Stimulated activated CD8-positive, alpha-beta memory T cell treated with anti-CD3 and anti-CD28 coated beads, Interleukin-4, amount 100 ng/mL, for 48 hours (primary cell): ENCODE data around the gene CMIP.
A peak's percentile ranks its signal among the peaks of the same experiment; 100 is the strongest.

ENCODE experiments used
- DNase-seq: peaks from one replicate; pipeline ENCODE4 v3.0.0-alpha.2; 2020

The CMIP gene

DNA sequence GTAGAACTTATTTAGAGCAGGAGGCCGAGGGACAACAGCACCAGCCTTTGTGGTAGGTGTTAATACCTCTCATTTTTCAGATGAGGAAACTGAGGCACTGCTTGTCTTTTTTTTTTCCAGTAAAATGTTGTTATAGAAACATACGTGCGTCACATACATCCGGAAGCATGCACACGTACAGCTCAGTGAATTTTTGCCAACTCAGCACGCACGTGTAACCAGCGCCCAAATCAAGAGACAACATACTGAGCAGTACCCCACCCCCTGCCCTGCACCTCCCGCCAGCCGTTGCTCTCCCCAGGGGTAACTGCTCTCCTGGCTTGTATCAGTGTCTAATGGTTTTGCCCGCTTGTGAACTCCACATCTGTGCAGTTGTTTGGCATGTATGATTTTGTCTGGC lies 92.0 kb downstream of the CMIP start:
- no peak for DNase-seq

DNA sequence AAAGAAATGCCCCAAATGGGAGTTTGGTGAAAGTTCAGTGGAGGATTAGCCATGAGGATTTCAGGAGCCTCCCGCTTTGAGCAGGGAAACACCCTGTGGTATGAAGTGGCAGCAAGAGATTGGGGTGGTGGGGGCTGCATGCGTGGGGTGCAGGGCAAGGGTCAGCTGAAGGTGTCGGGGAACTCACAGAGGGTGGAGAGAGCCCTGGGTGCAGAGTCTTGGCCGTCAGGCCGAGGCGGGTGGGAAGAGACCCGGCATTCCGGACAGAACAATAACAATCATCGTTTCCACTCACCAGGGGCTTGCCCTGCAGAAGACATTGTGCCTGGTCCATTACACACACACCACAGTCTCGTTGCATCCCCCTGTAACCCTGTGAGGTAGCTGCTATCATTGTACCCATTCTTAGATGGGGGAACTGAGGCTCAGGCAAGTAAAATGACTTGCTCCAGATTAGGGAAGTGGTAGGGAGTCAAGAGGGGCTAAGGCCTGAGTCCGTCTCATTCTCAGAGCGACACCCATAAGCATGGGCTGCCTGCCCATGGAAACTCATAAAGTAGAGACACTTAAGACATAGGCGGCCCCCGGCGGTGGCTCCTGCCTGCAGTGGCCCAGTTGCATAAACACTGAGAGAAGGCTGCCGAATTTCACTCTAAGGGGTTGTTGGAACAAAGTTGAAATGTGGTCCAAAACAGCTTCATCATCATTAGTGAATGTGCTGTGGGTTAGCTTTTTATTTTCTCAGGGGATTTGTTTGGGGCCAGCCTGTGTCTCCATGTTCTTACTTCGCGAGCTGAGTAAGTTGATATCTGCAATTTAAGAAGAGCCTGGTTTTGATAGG lies 93.3 kb downstream of the CMIP start:
- DNase-seq = no peak

DNA sequence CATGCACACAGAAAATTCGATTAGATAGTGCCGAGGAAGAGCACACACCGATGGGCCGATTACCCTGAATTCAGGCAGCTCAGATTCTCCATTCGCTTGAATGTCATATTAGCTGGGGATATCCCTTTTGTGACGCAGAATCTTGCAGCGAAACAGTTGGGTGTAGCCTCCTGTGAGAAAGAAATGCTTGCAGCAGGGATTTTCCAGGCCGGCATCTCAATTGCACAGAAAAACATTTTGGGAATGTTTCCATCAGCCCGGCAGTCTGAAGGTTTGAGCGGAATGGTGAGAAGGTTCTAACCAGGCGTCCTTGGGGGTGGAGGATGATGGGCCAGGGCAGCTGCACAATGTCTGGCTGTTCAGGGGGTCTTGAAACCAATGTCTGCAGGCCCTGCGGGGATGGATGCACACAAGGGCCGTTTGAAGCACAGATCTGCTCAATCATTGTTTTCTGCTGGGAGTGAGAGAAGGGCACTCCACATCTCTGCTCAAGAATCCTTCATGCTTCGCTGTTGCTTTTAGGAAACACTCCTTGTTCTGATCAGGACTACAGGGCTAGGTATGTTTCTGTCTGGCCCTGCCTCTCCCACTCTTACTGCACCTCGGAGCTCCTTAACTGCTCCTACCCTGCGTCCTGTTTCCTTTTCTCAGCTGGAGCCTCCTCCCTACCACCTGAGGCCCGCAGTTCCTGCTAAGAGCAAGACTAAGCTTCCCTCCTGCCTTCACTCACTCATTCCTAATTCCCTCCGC lies 94.6 kb downstream of the CMIP start:
- DNase-seq = no peak

DNA sequence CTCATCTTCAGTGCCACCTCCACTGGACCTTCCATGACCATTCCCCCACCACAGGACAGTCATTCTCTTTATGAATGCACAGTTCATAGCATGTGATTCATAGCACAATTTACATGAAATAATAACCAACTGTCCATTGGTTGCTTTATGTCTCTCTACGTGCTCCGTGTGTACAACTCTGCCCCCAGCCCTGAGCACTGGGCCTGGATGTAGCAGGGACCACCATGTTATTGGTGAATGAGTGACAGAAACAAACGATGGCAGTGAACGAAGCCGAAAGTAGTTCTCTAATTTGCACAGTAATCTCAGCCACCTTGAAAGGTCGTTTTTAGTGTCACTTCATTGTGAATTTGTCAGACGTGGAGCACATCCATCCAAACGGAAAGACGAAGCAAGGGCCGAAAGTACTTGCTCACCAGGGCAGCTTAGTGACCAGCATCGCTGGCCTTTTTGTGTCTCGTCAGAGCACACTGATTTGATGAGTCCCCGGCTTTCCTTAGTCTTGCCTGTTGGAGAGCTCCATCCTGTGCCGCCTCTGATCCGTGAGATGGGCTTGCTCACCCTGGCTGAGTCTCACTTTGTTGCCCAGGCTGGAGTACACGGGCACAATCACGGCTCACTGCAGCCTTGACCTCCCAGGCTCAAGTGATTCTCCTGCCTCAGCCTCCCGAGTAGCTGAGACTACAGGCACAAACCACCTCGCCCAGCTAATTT lies 95.3 kb downstream of the CMIP start:
- DNase-seq = no peak

DNA sequence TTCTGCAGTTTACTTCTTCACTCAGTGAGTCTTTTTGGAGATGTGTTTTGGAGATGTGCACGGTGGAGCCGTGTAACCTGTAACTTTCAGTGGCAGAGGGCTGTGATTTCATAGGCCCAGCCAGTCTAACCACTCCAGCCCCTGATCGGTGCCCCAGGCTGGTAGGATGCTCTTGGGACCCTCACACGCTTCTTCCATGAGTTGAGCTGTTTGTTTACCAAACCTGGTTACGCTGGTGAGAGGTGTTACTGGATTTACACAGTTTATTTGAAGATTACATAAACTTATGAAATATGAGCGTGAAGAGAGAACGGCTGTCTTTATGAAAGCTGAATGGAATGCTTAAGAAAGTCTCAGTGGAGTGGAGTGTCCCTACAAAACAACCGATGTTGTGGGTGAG lies 96.7 kb downstream of the CMIP start:
- no peak for DNase-seq

DNA sequence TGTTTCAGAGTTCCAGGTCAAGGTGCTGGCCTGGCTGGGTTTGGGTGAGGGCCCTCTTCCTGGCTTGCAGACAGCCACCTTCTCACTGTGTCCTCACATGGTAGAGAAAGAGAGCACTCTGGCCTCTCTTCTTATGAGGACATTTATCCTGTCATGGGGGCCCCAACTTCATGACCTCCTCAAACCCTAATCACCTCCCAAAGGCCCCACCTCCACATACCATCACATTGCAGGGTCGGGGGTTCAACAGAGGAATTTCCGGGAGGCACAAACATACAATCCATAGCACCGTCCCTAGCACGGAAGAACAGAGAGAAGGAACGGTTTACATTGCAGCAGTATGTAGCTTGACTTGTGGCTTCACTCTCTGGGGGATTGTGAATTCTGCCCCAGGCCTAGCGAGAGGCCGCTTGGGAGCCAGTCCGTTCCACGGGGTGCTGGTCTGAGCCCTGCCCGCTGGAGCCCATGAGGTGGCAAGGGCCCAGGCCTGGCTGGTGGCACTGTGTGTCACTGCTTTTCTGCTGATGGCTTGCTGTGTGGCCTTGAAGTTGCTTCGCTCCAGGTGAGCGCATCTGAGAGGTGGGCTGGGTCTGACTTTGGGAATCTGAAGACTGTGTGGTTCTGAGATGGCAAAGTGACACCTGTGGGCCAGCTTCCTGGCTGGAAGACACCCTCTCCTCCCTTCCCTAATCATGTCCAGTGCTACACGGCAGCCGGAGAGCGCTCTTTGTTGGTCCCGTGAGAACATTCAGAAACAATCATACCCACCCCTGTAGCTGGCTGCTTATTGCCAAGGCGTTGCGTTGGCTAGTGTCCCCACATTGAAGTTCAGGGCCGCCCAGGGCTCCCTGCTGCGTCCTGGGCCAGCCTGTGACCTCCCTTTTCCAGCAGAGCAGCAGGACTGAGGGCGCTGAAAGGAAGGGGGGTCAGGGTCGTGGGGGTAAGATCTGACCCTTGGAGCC lies 98.3 kb downstream of the CMIP start:
- DNase-seq = no peak

DNA sequence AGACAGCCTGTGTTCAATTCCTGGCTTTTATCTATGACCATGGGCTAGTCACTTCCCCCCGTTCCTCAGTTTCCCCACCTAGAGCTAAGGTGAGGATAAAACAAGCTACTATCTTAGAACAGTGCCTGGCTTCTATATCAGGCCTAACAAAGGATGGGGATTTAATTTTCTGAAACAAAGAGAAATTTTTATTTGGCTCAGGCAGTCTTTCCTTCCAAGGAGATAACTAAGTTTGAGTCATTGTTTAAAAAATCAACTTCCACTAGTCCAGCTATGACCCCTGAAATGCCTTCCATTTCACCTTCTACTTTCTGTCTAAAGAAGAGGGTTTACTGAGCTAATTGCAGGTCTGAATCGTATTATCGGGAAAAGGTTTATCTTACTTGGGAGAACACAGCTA lies 99.0 kb downstream of the CMIP start:
- DNase-seq = no peak

DNA sequence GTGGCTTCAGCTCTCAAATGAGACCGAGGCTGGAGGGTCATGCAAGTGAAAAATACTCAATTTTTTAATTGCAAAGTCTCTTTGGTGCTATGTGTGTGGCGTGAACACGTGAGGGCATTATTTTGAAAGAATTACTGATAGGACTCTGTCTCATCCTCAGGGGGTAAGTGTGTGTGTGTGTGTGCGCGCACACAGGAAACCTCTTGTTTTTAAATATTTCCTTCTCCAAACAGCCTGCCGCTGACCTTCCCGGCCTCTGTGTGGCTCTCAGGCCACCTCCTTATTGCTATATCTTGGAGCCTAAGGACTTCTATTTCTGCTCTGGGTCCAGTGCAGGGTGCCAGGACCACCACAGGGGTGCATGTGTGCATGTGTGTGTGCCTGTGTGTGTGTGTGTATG lies 99.7 kb downstream of the CMIP start:
- no peak for DNase-seq

DNA sequence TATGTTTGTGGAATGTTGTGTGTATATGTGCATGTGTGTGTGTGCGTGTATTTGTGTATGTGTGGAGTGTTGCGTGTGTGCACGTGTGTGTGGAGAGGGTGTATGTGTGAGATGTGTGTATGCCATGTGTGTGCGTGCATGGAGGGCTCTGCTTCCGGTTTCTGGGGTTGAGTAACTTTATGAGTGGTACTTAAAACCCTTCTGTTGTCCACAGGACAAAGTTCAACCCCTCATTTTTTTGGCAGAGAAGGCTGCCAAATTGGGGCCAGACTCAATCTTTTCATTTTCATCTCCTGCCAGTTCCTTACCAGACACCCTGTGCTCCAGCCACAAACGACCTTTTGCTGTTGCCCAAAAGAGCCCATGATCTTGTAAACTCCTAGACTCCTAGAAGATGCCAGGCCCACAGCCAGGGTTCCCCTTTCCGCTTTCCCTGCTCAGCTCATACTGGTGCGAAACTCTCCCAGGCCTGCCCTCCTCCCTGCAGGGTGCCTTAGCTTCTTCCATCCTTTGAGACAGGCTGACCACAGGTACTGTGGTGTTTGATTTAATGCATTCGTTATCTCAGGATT lies 100.2 kb downstream of the CMIP start:
- DNase-seq = no peak

DNA sequence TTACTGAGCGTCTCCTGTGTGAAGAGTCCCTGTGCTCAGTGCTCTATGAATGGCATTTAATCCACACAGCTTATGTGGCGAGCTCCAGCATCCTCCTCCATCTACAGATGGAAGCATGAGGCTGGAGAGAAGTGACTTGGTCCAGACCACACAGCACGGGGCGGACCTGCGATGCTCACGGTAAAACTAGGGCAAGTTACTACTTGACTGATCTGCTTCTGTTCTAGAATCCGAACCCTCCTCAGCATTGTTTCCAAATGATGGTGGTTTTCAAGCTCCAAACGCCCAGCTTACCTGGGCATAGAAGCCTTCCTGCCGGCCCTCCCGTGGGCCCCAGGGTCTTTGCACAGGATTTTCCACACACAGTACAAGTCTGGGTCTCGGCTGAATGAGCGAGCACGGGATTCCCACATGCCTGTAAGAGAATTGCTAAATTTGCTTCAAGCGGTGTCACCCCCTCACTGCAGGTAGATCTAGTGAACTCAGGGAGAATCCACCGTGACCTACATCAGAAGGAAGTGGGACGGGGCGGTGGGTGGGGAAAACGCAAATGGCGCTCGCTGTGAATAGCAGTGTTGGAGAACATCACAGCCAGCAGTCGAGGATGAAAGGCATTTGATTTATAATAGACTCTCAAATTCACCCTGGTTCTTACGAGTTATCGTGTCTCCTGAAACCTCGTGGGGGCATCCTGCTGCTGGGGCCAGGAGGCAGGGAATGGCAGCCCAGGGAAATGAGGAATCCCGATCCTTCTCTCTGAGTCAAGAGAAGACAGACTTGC lies 101.1 kb downstream of the CMIP start:
- no peak for DNase-seq

DNA sequence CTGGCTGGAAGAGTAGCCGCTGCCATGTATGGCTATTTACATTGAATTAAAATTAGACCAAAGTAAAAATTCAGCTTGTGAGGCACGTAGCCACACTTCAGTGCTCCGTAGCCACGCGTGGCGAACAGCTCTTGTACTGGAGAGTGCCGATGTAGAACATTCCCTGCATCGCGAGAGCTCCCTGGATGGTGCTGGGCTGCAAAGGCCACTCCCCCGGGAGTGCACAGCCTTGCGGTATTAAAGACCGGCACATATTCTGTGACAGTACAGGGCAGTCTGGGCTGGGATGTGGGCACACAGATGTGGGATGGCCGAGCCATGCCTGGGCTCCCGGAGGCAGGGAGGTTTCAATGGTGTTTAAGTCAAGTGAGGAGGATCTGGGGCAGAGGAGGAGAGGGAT lies 102.2 kb downstream of the CMIP start:
- no peak for DNase-seq

DNA sequence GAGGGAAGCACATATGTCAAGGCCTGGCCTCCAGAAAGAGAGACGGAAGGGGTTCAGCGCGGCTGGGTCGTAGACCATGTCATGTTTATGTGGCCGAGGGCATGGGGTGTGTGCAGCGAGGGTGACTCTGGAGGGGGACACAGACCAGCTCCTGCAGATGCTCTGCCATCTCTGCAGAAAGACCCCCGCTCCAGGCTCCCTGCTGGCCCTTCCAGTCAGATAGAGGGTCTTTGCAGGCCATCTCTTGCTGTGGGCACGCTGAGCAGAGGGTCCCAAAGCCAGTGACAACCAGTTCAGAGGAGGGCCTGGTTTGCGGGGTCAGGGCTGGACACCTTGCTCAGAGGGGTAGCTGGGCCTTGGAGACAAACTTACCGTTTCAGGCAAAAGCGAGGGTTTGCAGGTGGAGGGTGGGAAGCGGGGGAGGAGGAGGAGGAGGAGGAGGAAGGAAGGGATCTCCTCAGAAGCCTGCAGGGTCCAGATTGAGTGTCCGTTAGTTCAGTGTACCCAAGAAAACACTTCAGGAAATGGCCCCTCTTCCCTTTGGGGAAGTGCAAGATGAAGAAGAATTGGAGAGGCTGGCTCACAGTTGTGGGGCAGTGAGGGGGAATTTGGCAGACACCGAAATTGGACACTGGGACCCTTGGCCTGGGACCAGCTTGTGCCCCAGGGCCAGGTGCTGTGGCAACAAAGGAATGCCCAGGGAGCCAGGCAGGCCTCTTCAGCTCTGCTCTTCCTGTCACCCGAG lies 102.8 kb downstream of the CMIP start:
- no peak for DNase-seq

DNA sequence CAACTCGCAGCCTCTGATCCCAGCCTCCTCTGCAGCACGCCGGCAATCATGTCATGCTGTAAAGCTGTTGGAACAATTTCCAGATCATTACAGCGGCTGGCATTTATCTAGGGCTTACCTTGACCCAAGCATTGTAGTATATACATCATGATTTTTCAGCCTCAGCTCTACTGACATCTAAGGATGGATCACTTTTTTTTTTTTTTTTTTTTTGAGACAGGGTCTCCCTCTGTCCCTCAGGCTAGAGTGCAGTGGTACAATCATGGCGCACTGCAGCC lies 103.3 kb downstream of the CMIP start:
- no peak for DNase-seq

DNA sequence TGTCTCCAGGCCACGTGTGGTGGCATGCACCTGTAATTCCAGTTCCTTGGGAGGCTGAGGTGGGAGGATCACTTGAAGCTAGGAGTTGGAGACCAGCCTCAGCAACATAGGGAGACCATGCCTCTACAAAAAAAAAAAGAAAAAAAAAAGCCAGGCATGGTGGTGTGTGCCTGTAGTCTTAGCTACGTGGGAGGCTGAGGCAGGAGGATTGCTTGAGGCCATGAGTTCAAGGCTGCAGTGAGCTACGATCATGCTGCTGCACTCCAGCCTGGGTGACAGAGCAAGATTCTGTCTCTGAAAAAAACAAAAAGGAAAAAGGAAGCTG lies 103.9 kb downstream of the CMIP start:
- DNase-seq = no peak

DNA sequence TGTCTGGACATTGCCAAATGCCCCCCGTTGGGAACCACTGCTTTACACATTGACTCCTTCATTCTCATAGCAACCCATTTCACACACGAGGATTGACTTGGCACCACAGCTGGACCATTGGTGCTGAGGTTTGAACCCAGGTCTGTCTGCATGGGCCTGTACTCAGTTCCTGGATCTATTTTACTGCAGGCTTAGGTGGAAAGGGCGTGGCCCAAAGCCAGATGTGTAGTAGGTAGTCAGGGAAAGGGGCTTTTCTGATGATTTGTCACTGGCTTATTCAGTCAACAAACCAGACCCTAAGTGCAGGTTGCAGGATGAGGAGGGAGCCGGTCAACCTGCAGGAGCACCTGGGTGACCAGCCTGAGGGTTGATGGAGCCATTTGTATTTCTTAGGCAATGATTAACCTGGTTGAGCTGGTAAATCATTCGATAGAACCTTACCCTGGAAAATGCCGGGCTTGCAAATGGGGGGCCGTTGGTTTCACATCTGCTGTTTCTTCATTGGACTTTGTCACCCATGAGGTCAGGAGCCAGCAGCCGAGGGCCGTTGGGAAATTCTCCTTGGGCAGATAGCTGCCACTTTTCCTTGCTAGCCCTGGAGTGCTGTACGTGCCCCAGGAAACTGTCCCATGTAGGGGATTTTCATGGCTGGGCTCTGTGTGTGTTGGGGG lies 104.4 kb downstream of the CMIP start:
- DNase-seq = no peak

DNA sequence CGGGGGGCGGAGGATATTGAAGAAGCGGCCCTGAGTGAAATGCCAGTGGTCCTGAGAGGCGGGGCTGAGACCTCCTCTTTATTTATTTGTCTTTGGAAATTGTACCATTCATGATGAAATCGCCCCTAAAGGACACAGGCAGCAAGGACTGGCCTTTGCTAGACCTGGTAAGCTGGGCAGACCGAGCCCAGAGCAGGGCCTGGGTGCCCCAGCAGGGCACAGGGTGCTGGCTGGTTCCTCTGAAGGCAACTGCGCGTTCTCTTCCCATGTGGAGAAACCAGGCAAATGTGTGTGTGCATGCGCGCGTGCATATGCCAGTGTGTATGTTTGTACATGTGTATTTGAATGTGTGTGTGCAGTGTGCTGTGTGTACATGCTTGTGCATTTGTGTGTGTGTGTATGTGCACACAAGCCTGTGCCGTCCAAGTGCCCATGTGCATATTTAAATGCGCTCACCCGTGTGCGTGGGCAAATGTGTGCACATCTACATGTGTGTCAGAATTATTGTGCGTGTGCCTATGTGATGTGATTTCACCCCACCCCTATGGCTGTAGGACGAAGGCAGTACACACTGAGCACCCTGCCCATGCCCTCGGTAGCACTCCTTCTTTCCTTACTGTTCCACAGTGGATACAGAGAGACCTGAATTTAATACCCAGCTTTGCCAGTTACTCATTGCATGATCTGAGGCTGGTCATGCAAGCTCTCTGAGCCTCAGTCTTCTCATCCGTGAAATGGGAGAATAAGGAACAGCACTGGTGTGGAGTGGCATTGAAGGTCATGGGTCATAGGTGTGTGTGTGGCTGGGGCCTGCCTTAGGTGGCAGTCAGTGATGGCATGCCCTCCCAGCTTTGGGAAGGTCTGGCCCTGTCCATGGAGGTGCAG lies 105.2 kb downstream of the CMIP start:
- DNase-seq = no peak

DNA sequence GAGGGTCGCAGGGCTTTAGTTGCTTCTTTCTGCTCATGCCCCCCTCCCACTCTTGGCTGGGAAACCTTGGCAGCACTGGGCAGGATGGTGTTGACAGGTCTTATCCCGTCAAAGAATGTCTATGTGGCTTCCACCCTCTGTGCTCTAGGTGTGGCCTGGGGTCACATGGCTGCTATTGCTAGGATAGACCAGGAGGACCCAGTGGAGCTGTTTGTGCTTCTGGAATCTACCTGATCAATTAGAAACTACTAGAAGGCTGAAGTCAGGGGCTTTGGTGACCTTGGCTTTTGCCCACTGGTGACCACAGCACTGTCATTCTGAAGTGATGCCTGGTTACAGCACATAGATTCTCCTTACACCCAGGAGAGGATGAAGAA lies 105.8 kb downstream of the CMIP start:
- no peak for DNase-seq

DNA sequence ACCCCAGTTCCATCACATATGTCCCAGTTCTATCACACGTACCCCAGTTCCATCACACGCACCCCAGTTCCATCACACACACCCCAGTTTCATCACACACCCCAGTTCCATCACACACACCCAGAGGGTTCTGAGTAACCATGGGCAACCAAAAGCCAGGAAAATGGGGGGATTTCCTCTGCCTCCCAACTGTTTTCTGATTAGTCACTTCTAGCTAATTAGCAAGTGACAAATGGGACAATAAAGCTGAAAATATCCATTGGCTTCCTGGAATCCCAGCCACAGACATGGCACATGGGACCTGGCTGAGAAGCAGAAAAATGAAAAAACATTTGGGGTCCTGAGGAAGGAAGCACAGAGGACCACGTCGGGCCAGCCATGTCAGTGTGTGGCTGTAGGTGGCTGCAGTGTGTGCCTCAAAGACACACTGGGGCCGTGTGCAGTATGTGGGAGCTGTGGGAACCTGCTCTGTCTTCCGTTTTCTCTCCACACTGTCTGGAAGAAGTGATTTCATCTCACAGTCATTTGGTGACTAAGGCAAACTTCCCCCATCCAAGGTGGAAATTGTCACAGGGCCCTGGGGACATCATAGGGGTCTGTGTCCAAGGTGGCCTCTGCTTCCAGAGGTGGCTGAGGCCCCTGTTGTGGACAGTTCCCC lies 106.7 kb downstream of the CMIP start:
- DNase-seq = peak; percentile 39

DNA sequence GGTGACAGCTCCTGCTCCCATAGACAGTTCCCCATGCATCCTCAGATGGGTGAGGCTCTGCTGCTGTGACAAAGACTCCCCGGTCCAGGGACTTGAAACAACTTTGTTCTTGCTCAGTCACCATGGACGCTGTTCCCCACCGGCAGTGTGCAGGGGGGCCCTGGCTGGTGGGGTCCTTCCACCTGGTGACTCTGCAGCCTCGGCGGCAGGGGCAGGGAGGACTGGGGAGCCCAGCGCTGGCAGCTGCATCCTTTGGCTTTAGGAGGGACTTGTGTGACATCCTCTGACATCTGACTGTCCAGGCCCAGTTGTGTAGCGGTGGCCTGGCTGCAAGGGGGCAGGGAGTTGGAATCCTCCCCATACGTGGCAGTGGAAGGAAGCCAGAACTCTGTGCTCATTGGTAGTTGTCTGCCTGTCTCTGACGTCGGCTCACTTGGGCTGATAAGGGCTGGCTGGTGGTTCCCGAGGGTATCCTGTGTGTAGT lies 107.3 kb downstream of the CMIP start:
- no peak for DNase-seq
